B cell (primary cell): Measurements from ENCODE around the gene NTRK2. TPM values are rescaled to one million over a fixed set of nuclear protein-coding genes. Genes with fewer than 3 reads are reported as not detected.

Experiments
- ATAC-seq: fragments of 200-7000 bp; cut with Tn5 transposase; one replicate; pipeline ENCODE4 v1.10.0; 2021; ENCODE audit warnings: low read depth, mild to moderate bottlenecking, moderate number of reproducible peaks, moderate library complexity
- CTCF ChIA-PET: fragments of 350-600 bp; sonication (Branson Sonifier 250); formaldehyde crosslinking; loops from one replicate; lab custom pipeline; 2021; ENCODE audit warnings: antibody characterized with exemption, inconsistent platforms; lab: Charles Lee
- POLR2A ChIA-PET: fragments of 350-600 bp; sonication (Branson Sonifier 250); formaldehyde crosslinking; loops from one replicate; lab custom pipeline; 2021; ENCODE audit warnings: antibody characterized with exemption; lab: Charles Lee
- DNase-seq: peaks from one replicate; pipeline ENCODE4 v3.0.0; 2013
- H2AFZ ChIP-seq: 2 replicates; pipeline ENCODE4 v1.6.1; 2012; ENCODE audit warnings: mild to moderate bottlenecking, low read depth, low read length; ENCODE audit not compliant: insufficient read depth, poor library complexity, severe bottlenecking
- H3K27ac ChIP-seq, 2 donors: 1 replicate in 1 of 2; 2 replicates in 1 of 2; pipeline ENCODE4 v1.5.1; 2012 to 2013; ENCODE audit warnings: low read length in 2 of 2, mild to moderate bottlenecking in 2 of 2, moderate library complexity in 1 of 2
- H3K27me3 ChIP-seq, 4 experiments: fragments of 200-600 bp in 1 of 4; sonication (generic) in 1 of 4; replicated peaks in 1 of 4; 1 replicate in 2 of 4; 2 replicates in 2 of 4; pipeline versions ENCODE4 v1.6.1 to v1.7.0; 2013 to 2016; ENCODE audit warnings: low read length in 3 of 4, mild to moderate bottlenecking in 2 of 4, mixed read lengths in 1 of 4, moderate library complexity in 1 of 4; ENCODE audit not compliant: insufficient read depth in 4 of 4, control insufficient read depth in 3 of 4; ENCODE audit errors: control extremely low read depth in 1 of 4
- H3K36me3 ChIP-seq, 2 experiments: replicated peaks in 1 of 2; 1 replicate in 1 of 2; 2 replicates in 1 of 2; pipeline versions ENCODE4 v1.6.1 to v1.7.1; 2013; ENCODE audit warnings: low read length in 1 of 2; ENCODE audit not compliant: insufficient read depth in 2 of 2, control insufficient read depth in 1 of 2; ENCODE audit errors: control extremely low read depth in 1 of 2, extremely low read depth in 1 of 2
- H3K4me1 ChIP-seq, 2 donors: fragments of 200-600 bp in 1 of 2; sonication (generic) in 1 of 2; 1 replicate in 1 of 2; 2 replicates in 1 of 2; pipeline versions ENCODE4 v1.5.1 to v1.6.1; 2013 to 2017; ENCODE audit warnings: low read length in 2 of 2; ENCODE audit not compliant: control insufficient read depth in 2 of 2, insufficient read depth in 2 of 2
- H3K4me2 ChIP-seq: replicated peaks from 2 replicates; pipeline ENCODE3; 2012; ENCODE audit warnings: mild to moderate bottlenecking, low read depth, low read length; ENCODE audit not compliant: poor library complexity, severe bottlenecking
- H3K4me3 ChIP-seq, 5 experiments: fragments of 200-600 bp in 1 of 5; sonication (generic) in 1 of 5; 1 replicate in 3 of 5; 2 replicates in 2 of 5; pipeline versions ENCODE4 v1.5.1 to v1.7.0; 2011 to 2016; ENCODE audit warnings: low read length in 4 of 5, mild to moderate bottlenecking in 4 of 5, low read depth in 2 of 5, control low read depth in 1 of 5, moderate library complexity in 1 of 5; ENCODE audit not compliant: insufficient read depth in 1 of 5; ENCODE audit errors: control extremely low read depth in 1 of 5, extremely low read depth in 1 of 5
- H3K79me2 ChIP-seq: fragments of 200-600 bp; sonication (generic); one replicate; pipeline ENCODE4 v1.6.0; 2016; ENCODE audit warnings: low read length; ENCODE audit not compliant: control insufficient read depth, insufficient read depth
- H3K9ac ChIP-seq: fragments of 200-600 bp; sonication (generic); 2 replicates; pipeline ENCODE4 v1.6.1; 2017; ENCODE audit warnings: mild to moderate bottlenecking, low read length, moderate library complexity
- H3K9me3 ChIP-seq, 3 donors: one replicate each; pipeline versions ENCODE4 v1.6.1 to v1.7.1; 2013; ENCODE audit warnings: low read length in 2 of 3; ENCODE audit not compliant: control insufficient read depth in 2 of 3, insufficient read depth in 1 of 3; ENCODE audit errors: control extremely low read depth in 1 of 3
- H4K20me1 ChIP-seq: 2 replicates; pipeline ENCODE4 v1.6.0; 2012; ENCODE audit warnings: mild to moderate bottlenecking, low read length; ENCODE audit not compliant: insufficient read depth, control insufficient read depth, poor library complexity, severe bottlenecking
- H3K27ac Mint-ChIP-seq: one replicate; pipeline ENCODE4 v1.8.0; 2021; ENCODE audit warnings: mixed read lengths
- H3K27me3 Mint-ChIP-seq: one replicate; pipeline ENCODE4 v1.8.0; 2021; ENCODE audit warnings: mixed read lengths
- H3K4me1 Mint-ChIP-seq: one replicate; pipeline ENCODE4 v1.8.0; 2021; ENCODE audit warnings: mixed read lengths
- H3K4me3 Mint-ChIP-seq: one replicate; pipeline ENCODE4 v1.8.0; 2021; ENCODE audit warnings: mixed read lengths
- H3K9me3 Mint-ChIP-seq: one replicate; pipeline ENCODE4 v1.8.0; 2022; ENCODE audit warnings: mixed read lengths; ENCODE audit not compliant: insufficient read depth
- CTCF ChIP-seq: fragments of 200-600 bp; IDR thresholded peaks from one replicate; pipeline ENCODE4 v1.8.0; 2022; ENCODE audit warnings: antibody characterized with exemption, mild to moderate bottlenecking
- EZH2 ChIP-seq: IDR thresholded peaks from 2 replicates; pipeline ENCODE4 v1.6.1; 2012; ENCODE audit warnings: borderline replicate concordance, low read depth, mild to moderate bottlenecking, moderate library complexity, low read length; ENCODE audit not compliant: insufficient read depth, poor library complexity, severe bottlenecking
- WGBS: methylation state at CpG from one replicate; pipeline ENCODE4 v1.1.5; 2013; ENCODE audit warnings: missing lambda C conversion rate; ENCODE audit not compliant: insufficient coverage; 5-methylcytosine and 5-hydroxymethylcytosine counted together
- intact Hi-C: fragments of 100-400 bp; cut with micrococcal nuclease; formaldehyde crosslinking; loops from one replicate; pipeline ENCODE4 v1.10.0; 2022
- polyA plus RNA-seq: library from polyadenylated mRNA; depleted of rRNA; stranded (reverse); fragments of >200 nt; gene quantifications from 2 replicates; pipeline ENCODE4 v1.2.3, GENCODE V29; 2012
- total RNA-seq, 2 donors: library from RNA; stranded (reverse); fragments of 120-200 nt in 1 of 2; gene quantifications; 1 replicate in 1 of 2; 2 replicates in 1 of 2; pipeline versions ENCODE4 v1.2.3 to v1.2.4, GENCODE V29; 2013 to 2022

Gene NTRK2
- total and polyA plus RNA-seq, 2 donors (not counting 1 experiment from before 2014, with no cell fraction given) = 0.03 to 0.10 TPM

- H3K4me3 Mint-ChIP-seq = no peak overlapping the region
- no peaks in the 10 kb centered on the region for H3K4me1 Mint-ChIP-seq
- Histone ChIP-seq H4K20me1 (no peaks in the 10 kb centered on the region), H3K4me2 (no peak overlapping the region), H3K4me1 (no peaks in the 10 kb centered on the region), H3K9me3 (peaks cover 0 to 4% (median 0%) of the 10 kb centered on the region in 3 donors), H3K9ac (no peak overlapping the region), H3K36me3 (no peaks in the 10 kb centered on the region), H3K4me3 (no peak overlapping the region), H3K27ac (no peak overlapping the region), H3K27me3 (peaks cover 0 to 3% (median 0%) of the 10 kb centered on the region in 4 experiments), H3K79me2 (no peaks in the 10 kb centered on the region), H2AFZ (no peak overlapping the region)
- intact Hi-C loops = no loop called here
- no peaks in the 10 kb centered on the region for H3K27me3 Mint-ChIP-seq
- no peak for TF ChIP-seq CTCF
- no peak for TF ChIP-seq EZH2
- ChIA-PET POLR2A (no interaction called here), CTCF (no interaction called here)
- ATAC-seq = no peak
- no peak overlapping the region for H3K27ac Mint-ChIP-seq
- no peak for DNase-seq
- no peaks in the 10 kb centered on the region for H3K9me3 Mint-ChIP-seq
- 77% methylated on average over 4 of the region's 9 CpGs for WGBS
Observed at GRCh38 chr9:85038824-85039608, 369.5 kb downstream of the NTRK2 start.

GRCh38 chr9:85040146-85040545 is 370.6 kb downstream of the NTRK2 start:
- POLR2A ChIA-PET = no interaction called here
- Mint-ChIP-seq H3K4me3 (no peak overlapping the region), H3K27ac (no peak overlapping the region), H3K9me3 (no peaks in the 10 kb centered on the region), H3K27me3 (no peaks in the 10 kb centered on the region), H3K4me1 (no peaks in the 10 kb centered on the region)
- H3K79me2 ChIP-seq = no peaks in the 10 kb centered on the region
- H3K36me3 ChIP-seq = no peaks in the 10 kb centered on the region
- H3K4me3 ChIP-seq = no peak overlapping the region
- H3K27me3 ChIP-seq = peaks cover 0 to 3% (median 0%) of the 10 kb centered on the region in 4 experiments
- WGBS = 89% methylated on average over 7 of the region's 7 CpGs
- H3K27ac ChIP-seq = no peak overlapping the region
- intact Hi-C loops = no loop called here
- H3K4me2 ChIP-seq = no peak overlapping the region
- CTCF ChIA-PET = no interaction called here
- no peak overlapping the region for H2AFZ ChIP-seq
- ATAC-seq = no peak
- H3K4me1 ChIP-seq = no peaks in the 10 kb centered on the region
- no peaks in the 10 kb centered on the region for H4K20me1 ChIP-seq
- H3K9me3 ChIP-seq = peaks cover 0 to 4% (median 0%) of the 10 kb centered on the region in 3 donors
- DNase-seq = no peak
- H3K9ac ChIP-seq = no peak overlapping the region
- TF ChIP-seq EZH2 (no peak), CTCF (no peak)
